Esophagus squamous epithelium (tissue), 5 donors: ENCODE data around the gene TYRO3. TPM values are rescaled to one million over a fixed set of nuclear protein-coding genes. Genes with fewer than 3 reads are reported as not detected.

Experiments used
- DNase-seq: peaks from one replicate; lab custom pipeline; 2025; lab: John Stamatoyannopoulos, UW
- H3K27ac ChIP-seq, 4 donors: fragments of 200-600 bp; sonication (generic); one replicate each; pipeline ENCODE4 v1.5.1; 2016 to 2019; ENCODE audit warnings: mild to moderate bottlenecking in 1 of 4
- H3K27me3 ChIP-seq, 4 donors: fragments of 200-600 bp; sonication (generic); 1 replicate in 3 of 4; 2 replicates in 1 of 4; pipeline versions ENCODE4 v1.5.1 to v1.6.0; 2017 to 2021; ENCODE audit warnings: antibody characterized with exemption in 1 of 4
- H3K36me3 ChIP-seq, 3 donors: fragments of 200-600 bp; sonication (generic); one replicate each; pipeline ENCODE4 v1.5.1; 2016 to 2019
- H3K4me1 ChIP-seq, 3 donors: fragments of 200-600 bp; sonication (generic); one replicate each; pipeline ENCODE4 v1.5.1; 2017 to 2019
- H3K4me3 ChIP-seq, 4 donors: fragments of 200-600 bp; sonication (generic); 1 replicate in 3 of 4; 2 replicates in 1 of 4; pipeline ENCODE4 v1.5.1; 2016 to 2019; ENCODE audit warnings: mild to moderate bottlenecking in 2 of 4, moderate library complexity in 1 of 4
- H3K9me3 ChIP-seq, 3 donors: fragments of 200-600 bp; sonication (generic); one replicate each; pipeline ENCODE4 v1.5.1; 2016 to 2019
- POLR2A ChIP-seq, 4 donors: fragments of 450-650 bp; IDR thresholded peaks; one replicate each; pipeline ENCODE4 v1.6.1; 2017; ENCODE audit warnings: antibody characterized with exemption in 4 of 4, mild to moderate bottlenecking in 4 of 4, moderate library complexity in 3 of 4
- WGBS, 2 donors: methylation state at CpG; one replicate each; pipeline ENCODE4 v1.1.5; 2018; 5-methylcytosine and 5-hydroxymethylcytosine counted together
- intact Hi-C: fragments of 100-400 bp; cut with DNase I; formaldehyde crosslinking; loops from one replicate; pipeline ENCODE4 v1.15.0; 2022
- total RNA-seq, 4 donors: library from RNA; depleted of rRNA; stranded (reverse); fragments of >200 nt; gene quantifications; one replicate each; pipeline ENCODE4 v1.1.0, GENCODE V29; 2016
- TF ChIP-seq, protein P1 (sequence below), 6 experiments: fragments of 450-650 bp in 4 of 6; fragments of 200-600 bp in 2 of 6; sonication (generic) in 2 of 6; IDR thresholded peaks; one replicate each; pipeline ENCODE4 v1.5.1; 2016 to 2019; ENCODE audit warnings: antibody characterized with exemption in 6 of 6, mild to moderate bottlenecking in 4 of 6, moderate library complexity in 4 of 6
- donor health status: DM: yes; HTN: yes; CAD: no.

TYRO3 gene
- total RNA-seq, 4 donors from 2014 or later = 6.5 to 16.9 (median 11.2) TPM

GRCh38 chr15:41620536-41621199 lies 61.7 kb downstream of the TYRO3 start:
- Histone ChIP-seq H3K4me3 (peak overlapping the region; percentile 35 to 69 (median 59)), H3K9me3 (no peaks in the 10 kb centered on the region), H3K27me3 (no peaks in the 10 kb centered on the region), H3K4me1 (peaks cover 10 to 26% (median 11%) of the 10 kb centered on the region in 3 donors), H3K36me3 (no peaks in the 10 kb centered on the region), H3K27ac (peak overlapping the region; percentile 65 to 88 (median 78))
- DNase-seq = no peak
- intact Hi-C loops = no loop called here
- TF ChIP-seq, protein P1, sequence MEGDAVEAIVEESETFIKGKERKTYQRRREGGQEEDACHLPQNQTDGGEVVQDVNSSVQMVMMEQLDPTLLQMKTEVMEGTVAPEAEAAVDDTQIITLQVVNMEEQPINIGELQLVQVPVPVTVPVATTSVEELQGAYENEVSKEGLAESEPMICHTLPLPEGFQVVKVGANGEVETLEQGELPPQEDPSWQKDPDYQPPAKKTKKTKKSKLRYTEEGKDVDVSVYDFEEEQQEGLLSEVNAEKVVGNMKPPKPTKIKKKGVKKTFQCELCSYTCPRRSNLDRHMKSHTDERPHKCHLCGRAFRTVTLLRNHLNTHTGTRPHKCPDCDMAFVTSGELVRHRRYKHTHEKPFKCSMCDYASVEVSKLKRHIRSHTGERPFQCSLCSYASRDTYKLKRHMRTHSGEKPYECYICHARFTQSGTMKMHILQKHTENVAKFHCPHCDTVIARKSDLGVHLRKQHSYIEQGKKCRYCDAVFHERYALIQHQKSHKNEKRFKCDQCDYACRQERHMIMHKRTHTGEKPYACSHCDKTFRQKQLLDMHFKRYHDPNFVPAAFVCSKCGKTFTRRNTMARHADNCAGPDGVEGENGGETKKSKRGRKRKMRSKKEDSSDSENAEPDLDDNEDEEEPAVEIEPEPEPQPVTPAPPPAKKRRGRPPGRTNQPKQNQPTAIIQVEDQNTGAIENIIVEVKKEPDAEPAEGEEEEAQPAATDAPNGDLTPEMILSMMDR (IDR thresholded peaks at IDR 0.05) = no peak
- TF ChIP-seq POLR2A (IDR thresholded peaks at IDR 0.05) = no peak
- 26 to 35% methylated on average over 10 to 11 of the region's 18 CpGs for WGBS, 2 donors

DNA sequence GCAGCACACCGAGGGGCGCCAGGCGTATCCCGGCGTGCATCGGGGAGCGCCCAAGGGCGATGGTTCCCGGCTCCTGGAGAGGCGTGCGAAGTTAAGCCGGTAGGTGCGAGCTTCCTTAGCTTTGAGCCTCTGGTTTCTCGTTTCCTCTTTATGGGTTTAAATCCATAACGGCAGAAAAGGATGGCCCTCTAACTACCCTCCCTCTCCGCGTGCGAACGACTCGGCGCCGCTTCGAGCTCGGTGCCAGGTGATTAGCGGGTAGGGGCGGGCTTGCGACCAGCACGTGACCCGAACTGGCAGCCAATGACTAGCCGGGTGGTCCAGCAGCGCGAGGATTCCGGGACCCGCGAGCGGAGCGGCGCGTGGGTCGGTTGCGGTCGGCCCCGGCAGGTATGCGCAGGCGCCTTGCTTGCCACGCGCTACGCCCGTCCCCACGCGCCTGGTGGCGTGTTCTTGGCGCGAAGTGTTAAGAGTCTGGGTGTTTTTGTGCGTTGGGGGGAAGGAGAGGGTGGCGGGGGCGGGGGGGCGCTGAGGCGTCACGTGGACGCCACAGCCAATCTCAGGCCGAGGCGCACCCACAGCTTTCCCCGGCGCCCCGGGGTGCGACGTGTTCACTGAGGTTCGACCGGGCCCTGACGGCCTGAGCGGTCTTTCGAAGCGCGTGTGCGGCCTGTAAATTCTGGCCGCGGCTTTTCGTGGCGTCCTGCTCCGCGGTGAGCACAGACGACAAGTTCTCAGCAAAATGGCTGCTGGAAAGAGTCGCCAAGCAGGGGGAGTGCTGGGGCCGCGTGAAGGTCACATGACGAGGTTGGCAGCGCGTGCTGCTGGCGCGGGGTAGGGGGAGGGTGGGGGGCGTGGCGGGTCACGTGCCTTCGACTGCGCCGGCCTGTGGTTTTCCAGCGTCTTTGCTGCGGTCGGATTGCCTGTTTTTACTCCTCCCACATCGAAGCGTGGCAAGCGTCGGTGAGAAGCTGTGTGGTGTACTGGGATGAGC lies 62.5 kb downstream of the TYRO3 start:
- peak; percentile 24 for DNase-seq
- H3K4me3 ChIP-seq = peak overlapping the region; percentile 35 to 69 (median 59)
- no peaks in the 10 kb centered on the region for H3K36me3 ChIP-seq
- intact Hi-C loops = no loop called here
- WGBS, 2 donors = 6% methylated on average over 18 to 26 of the region's 104 CpGs
- no peaks in the 10 kb centered on the region for H3K27me3 ChIP-seq
- H3K27ac ChIP-seq = peak overlapping the region; percentile 65 to 88 (median 78)
- TF ChIP-seq, protein P1 (IDR thresholded peaks at IDR 0.05) = no peak
- no peak for TF ChIP-seq POLR2A (IDR thresholded peaks at IDR 0.05)
- peaks cover 10 to 26% (median 11%) of the 10 kb centered on the region in 3 donors for H3K4me1 ChIP-seq
- no peaks in the 10 kb centered on the region for H3K9me3 ChIP-seq

DNA sequence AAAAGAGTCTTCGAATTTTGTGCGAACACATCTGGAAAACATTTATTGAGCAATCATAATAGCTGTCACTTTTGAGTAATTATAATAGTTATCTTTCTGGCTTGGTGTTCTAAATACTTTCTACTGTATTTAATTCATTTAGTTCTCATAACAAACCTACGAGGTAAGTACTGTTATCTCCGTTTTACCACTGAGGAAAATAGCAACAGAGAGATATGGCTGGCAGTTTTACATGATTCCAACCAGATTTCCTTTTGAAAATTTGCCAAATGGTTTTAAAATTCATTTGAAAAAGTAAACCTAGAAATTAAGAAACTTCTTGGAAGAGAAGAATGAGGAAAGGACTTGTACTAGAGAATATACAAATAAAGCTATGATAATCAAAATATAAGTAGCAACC lies 63.9 kb downstream of the TYRO3 start:
- Histone ChIP-seq H3K4me1 (peaks cover 10 to 26% (median 11%) of the 10 kb centered on the region in 3 donors), H3K36me3 (no peaks in the 10 kb centered on the region), H3K27ac (no peak overlapping the region), H3K4me3 (no peak overlapping the region), H3K27me3 (no peaks in the 10 kb centered on the region), H3K9me3 (no peaks in the 10 kb centered on the region)
- TF ChIP-seq, protein P1 (IDR thresholded peaks at IDR 0.05) = no peak
- no peak for TF ChIP-seq POLR2A (IDR thresholded peaks at IDR 0.05)
- DNase-seq = no peak
- WGBS, 2 donors = 76 to 85% methylated on average over 4 of the region's 4 CpGs
- intact Hi-C loops = no loop called here

DNA sequence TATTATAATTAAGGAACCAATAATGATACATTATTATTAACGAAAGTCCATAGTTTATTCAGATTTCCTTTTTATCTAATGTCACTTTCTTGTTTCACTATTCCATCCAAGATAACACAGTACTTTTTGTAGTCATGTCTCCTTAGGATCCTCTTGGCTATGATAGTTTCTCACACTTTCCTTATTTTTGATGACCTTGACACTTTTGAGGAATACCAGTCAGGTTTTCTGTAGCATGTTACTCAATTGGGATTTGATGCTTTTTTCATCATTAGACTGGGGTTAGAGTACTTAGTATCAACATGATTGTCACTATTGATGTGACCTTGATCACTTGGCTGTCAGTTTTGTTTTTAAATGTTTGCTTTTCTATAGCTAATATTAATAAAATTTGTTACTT lies 68.2 kb downstream of the TYRO3 start:
- DNase-seq = no peak
- Histone ChIP-seq H3K4me3 (no peak overlapping the region), H3K9me3 (no peaks in the 10 kb centered on the region), H3K36me3 (no peaks in the 10 kb centered on the region), H3K27me3 (no peaks in the 10 kb centered on the region), H3K4me1 (peaks cover 0 to 6% (median 4%) of the 10 kb centered on the region in 3 donors), H3K27ac (no peak overlapping the region)
- intact Hi-C loops = no loop called here
- 87 to 100% methylated on average over 1 of the region's 1 CpG for WGBS, 2 donors
- TF ChIP-seq POLR2A (IDR thresholded peaks at IDR 0.05) = no peak
- TF ChIP-seq, protein P1 (IDR thresholded peaks at IDR 0.05) = no peak
